OCI-LY1 (cell line): ENCODE results near the gene HARBI1.

Source experiments
- EZH2 ChIP-seq: fragments of 200-600 bp; sonication (generic), shearing (Covaris generic); IDR thresholded peaks from 2 replicates; pipeline ENCODE4 v1.8.0; 2017; ENCODE audit warnings: borderline replicate concordance, mixed run types, mild to moderate bottlenecking, antibody characterized with exemption, low read length, moderate library complexity, mixed read lengths
- TF ChIP-seq, protein P1 (sequence below): fragments of 200-600 bp; sonication (generic), shearing (Covaris generic); IDR thresholded peaks from 2 replicates; pipeline ENCODE4 v1.5.1; 2017; ENCODE audit warnings: mild to moderate bottlenecking, antibody characterized with exemption, low read length, moderate library complexity, mixed read lengths

DNA sequence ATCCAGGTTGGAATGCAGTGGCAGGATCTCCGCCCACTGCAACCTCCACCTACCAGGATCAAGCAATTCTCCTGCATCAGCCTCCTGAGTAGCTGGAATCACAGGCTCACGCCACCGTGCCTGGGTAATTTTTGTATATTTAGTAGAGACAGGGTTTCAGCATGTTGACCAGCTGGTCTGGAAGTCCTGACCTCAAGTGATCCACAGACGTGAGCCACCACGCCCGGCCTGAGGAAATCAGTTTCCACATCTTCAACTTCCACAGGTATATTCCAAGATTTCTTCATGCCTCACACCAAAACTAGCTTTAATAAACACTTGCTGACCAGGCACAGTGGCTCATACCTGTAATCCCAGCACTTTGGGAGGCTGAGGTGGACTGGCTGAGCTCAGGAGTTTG, 7.6 kb downstream of the HARBI1 start:
- TF ChIP-seq, protein P1, sequence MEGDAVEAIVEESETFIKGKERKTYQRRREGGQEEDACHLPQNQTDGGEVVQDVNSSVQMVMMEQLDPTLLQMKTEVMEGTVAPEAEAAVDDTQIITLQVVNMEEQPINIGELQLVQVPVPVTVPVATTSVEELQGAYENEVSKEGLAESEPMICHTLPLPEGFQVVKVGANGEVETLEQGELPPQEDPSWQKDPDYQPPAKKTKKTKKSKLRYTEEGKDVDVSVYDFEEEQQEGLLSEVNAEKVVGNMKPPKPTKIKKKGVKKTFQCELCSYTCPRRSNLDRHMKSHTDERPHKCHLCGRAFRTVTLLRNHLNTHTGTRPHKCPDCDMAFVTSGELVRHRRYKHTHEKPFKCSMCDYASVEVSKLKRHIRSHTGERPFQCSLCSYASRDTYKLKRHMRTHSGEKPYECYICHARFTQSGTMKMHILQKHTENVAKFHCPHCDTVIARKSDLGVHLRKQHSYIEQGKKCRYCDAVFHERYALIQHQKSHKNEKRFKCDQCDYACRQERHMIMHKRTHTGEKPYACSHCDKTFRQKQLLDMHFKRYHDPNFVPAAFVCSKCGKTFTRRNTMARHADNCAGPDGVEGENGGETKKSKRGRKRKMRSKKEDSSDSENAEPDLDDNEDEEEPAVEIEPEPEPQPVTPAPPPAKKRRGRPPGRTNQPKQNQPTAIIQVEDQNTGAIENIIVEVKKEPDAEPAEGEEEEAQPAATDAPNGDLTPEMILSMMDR, result no peak
- TF ChIP-seq EZH2, result no peak
